ENCODE data around the gene SMC1B.
"Not testable (repeated sequence)": the region's sequence is repeated elsewhere in the genome, so short reads cannot be mapped to it uniquely, and the experiment has no call there.

The SMC1B gene

GRCh38 chr22:45445031-45445710, 31.8 kb upstream of the SMC1B start:
- no peak for DNase-seq

DNA sequence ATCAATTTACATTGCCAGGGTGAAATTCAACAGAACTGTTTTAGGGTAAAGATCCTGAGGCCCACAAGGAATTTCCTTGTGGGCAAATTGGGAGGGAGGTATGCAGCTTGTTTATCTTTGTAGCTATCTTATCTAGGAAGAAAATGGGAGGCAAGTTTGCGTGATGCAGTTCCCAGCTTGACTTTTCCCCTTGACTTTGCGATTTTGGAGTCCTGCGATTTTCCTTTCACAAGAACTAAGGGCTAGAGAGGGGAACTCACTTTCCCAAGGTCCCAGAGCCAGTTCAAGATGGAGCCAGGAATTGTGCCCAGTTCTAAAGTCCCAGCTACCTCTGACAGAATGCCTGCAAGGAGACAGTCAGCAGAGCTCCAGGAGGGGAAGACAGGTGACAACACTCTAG, 30.8 kb upstream of the SMC1B start:
- no peak for DNase-seq

DNA sequence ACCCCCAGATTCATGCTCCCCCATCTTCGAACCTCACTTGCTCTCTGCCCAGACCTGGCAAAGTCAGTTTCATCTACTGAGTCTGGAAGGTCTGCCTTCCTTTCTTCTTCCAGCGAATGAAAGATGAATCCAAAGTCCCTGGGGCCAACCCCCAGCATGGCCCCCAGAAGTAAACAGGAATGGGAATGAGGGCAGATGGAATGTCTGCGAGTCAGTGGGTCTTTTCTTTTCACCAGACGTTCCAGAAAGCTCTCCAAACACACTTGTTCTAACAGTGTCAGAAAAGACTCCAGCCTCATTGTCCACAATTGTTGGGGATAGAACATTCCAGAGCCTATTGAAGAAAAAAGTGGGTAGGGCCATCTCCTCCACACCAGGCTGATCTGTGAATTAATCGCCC, 28.7 kb upstream of the SMC1B start:
- no peak for DNase-seq

- peak; percentile 77 for DNase-seq
Measured at GRCh38 chr22:45441138-45441537, 27.7 kb upstream of the SMC1B start.

DNA sequence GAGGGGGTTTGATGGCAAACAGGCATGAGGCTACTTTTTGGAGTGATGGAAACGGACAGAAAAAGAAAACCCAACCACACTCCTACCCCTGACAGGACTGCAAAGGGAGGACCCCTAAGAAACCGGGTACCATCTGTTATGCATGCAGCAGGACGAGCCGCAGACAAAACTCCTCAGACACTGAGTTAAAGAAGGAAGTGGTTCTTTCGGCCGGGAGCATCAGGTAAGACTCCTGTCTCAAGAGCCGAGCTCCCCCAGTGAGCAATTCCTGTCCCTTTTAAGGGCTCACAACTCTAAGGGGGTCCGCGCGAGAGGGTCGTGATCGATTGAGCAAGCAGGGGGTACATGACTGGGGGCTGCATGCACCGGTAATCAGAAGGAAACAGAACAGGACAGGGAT, 27.3 kb upstream of the SMC1B start:
- not testable (repeated sequence) for DNase-seq

DNA sequence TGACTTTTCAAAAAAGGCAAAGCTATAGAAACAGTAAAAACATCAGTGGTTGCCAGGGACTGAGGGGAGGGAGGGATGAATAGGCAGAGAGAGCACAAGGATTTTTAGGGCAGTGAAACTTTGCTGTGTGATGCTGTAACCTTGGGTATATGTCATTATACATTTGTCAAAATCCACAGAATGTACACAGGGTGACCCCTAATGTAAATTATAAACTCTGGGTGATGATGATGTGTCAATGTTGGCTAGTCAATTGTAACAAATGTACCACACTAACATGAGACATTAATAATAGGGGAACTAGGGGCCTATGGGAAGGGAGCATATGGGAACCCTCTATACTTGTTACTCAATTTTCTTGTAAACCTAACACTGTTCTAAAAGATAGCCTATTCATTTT, 24.9 kb upstream of the SMC1B start:
- no peak for DNase-seq

DNA sequence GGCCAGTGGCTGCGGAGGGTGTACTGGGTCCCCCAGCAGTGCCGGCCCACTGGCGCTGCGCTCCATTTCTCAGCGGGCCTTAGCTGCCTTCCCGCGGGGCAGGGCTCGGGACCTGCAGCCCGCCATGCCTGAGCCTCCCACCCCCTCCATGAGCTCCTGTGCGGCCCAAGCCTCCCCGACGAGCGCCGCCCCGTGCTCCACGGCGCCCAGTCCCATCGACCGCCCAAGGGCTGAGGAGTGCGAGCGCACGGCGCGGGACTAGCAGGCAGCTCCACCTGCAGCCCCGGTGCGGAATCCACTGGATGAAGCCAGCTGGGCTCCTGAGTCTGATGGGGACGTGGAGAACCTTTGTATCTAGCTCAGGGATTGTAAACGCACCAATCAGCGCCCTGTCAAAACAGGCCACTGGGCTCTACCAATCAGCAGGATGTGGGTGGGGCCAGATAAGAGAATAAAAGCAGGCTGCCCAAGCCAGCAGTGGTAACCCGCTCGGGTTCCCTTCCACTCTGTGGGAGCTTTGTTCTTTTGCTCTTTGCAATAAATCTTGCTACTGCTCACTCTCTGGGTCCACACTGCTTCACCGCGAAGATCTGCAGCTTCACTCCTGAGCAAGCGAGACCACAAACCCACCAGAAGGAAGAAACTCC, 23.6 kb upstream of the SMC1B start:
- not testable (repeated sequence) for DNase-seq

GRCh38 chr22:45435544-45436139, 22.2 kb upstream of the SMC1B start:
- DNase-seq = peak; percentile 91

DNA sequence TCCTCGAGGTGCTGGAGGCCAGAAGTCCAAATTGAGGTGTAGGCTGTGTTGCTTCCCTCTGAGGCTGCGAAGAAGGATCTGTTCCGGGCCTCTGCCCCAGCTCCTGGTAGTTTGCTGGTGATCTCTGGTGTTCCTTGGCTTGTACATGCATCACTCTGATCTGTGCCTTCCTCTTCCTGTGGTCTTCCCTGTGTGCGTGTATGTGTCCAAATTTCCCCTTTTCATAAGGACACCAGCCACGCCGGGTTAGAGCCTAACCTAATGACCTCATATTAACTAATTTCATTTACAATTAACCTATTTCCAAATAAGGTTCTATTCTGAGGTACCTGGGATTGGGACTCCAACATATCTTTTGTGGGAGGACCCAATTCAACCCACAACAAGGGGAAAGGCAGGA, 21.6 kb upstream of the SMC1B start:
- no peak for DNase-seq

GRCh38 chr22:45430871-45431270, 17.5 kb upstream of the SMC1B start:
- no peak for DNase-seq

DNA sequence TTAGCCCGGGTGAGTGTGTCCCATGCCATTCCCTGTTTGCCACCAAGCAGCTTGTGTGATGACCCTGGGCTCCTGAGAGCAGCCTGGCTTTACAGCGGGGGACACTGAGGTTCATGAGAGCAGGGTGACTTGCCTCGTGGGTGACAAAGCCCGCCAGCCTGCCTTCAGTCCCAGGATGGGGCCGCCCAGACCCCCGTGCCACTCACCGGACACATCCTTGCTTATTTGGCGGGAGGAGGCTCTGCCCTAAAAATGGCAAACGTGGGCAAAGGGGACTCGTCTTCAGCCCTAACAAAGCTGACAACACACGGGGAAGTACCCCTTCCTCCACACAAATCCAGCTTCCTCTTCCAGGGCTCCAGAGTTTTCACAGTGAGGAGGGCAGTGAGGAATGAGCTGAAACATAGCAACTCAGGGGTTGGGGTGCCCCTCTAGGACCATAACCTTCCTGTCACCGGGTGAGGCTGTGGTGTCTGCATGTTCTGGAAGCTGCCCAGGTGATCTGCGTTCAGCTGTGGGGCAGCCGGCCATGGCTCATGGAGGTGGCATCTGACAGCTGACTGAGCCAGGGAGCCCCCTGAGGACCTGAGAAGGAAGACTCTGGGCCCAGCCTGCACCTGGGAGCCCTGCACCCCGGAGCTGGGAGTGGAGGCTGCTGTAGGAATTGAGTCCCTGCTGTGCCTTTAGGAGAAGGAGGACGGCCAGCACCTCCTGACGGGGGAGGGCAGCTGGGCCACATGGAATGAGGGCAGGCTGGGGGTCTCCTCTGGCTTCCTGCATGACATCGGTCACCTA, 16.8 kb upstream of the SMC1B start:
- DNase-seq = no peak

DNA sequence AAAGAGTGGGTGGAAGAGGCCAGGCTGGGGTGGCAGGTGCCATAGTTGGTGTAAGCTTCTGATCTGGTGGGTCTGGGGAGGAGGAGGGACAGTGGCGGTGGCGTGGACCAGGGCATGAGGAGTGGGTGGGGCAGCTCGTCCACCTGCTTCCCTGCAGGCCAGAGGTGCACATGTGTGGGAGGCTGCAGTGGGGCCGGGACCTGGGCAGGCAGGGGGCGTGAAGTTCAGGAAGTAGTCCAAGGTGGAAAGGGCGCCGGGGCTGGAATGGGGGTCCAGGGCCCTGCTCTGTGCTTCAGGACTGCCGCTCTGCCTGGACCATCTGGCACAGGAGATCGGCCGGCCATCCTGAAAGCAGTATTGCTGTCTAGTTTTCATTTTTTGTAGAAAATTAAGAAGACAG, 16.0 kb upstream of the SMC1B start:
- DNase-seq = no peak

GRCh38 chr22:45428391-45429385, 15.3 kb upstream of the SMC1B start:
- no peak for DNase-seq

DNA sequence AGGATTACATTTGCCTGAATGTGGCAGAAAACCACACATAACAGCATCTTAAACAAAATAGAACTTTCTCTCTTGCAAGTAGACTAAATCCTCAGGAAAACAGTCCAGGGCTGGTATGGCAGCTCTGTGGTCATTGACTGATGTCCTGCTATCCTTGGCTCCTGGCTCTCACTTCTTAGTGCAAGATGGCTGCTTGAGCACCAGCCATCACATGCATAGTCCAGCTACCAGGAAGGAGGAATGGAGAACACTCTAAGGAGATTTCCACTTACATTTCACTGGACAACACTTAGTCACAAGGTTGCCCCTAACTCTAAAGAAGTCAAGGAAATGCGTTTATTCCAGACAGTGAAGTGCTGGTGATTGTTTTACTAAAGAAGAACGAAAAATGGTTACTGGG, 13.7 kb upstream of the SMC1B start:
- DNase-seq = no peak

GRCh38 chr22:45426387-45426786, 13.0 kb upstream of the SMC1B start:
- DNase-seq = no peak

GRCh38 chr22:45425531-45426265, 12.3 kb upstream of the SMC1B start:
- no peak for DNase-seq

DNA sequence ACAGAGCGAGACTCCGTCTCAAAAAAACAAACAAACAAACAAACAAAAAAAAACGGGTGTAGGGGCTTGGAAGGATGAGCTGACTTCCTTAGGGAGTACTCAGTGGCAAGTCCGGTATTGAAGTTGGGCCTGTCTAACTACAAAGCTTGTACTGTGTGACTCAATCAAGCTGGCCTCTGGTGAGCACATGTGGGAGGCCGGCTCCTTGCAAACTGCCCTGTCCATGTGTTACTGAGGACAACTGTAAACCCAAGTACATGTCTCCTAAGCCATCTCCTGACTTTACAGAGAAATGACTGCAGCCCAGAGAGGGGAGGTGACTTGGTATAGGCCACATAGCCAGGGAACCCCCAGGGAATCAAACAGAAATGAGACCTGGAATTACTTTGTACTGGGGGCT, 11.7 kb upstream of the SMC1B start:
- no peak for DNase-seq

DNA sequence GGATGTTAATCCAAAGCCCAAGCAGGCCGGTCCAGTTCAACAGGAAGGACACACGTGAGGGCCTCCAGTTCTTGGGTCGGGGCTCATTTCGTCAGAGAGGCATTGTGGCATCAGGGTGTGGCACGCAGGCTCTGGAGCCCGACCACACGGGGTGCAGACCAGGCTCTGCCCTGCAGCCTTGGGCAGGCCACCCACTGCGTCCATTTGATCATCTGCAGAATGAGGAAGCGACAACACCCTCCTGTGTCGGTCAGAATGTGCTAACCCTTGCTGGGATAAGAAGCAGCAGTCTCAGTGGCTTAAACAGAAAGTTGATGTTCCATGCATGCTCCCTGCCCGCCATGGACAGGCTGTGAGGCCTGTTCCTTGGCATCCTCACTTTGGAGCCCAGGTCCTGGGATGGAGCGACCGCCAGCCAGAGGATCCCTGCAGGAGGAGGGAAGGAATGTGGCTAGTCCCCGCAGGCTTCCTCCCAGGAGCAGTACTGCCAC, 10.9 kb upstream of the SMC1B start:
- DNase-seq = no peak

DNA sequence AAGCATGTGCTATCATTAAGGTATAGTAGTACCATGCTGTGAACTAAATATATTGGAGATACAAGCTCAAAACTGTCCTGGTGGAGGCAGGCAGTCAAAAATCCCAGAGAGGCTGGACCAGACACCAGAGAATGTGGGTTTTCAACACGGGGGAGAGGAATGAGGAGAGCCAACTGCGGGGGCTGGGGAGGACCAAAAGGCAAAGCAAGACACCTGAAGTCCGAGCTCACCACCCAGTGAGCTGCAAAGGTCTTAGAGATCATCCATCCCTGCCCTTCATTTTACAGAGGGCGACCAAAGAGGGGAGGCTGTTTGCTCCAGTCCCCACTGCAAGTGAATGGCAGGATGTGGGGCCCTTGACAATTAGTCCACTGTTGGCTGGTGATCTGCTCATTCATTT, 10.1 kb upstream of the SMC1B start:
- no peak for DNase-seq

GRCh38 chr22:45422237-45422983, 9.0 kb upstream of the SMC1B start:
- DNase-seq = no peak
